H1 (cell line): ENCODE measurements around the gene KRT34. TPM values are rescaled to one million over a fixed set of nuclear protein-coding genes. Genes with fewer than 3 reads are reported as not detected.

Experiments used
- CTCF ChIA-PET: fragments of 300-600 bp; sonication (Branson Sonifier 250); formaldehyde crosslinking; loops from one replicate; lab custom pipeline; 2021; ENCODE audit not compliant: partially characterized antibody; lab: Charles Lee
- POLR2A ChIA-PET: fragments of 300-600 bp; sonication (Branson Sonifier 250); formaldehyde crosslinking; loops from one replicate; lab custom pipeline; 2021; ENCODE audit warnings: inconsistent platforms; ENCODE audit not compliant: partially characterized antibody; lab: Charles Lee
- DNase-seq, 2 experiments: peaks; one replicate each; pipeline versions ENCODE4 v3.0.0 to v3.0.0-alpha.2; 2010 to 2022; ENCODE audit warnings: low spot score in 2 of 2, low read depth in 1 of 2, mixed read lengths in 1 of 2
- FAIRE-seq: peaks from 2 replicates; lab custom pipeline; 2011; peaks lifted over from hg19 to GRCh38; lab: Jason Lieb, UNC
- H2AFZ ChIP-seq: 2 replicates; pipeline ENCODE4 v1.8.1; 2012; ENCODE audit warnings: low read length, inconsistent platforms
- H2AK5ac ChIP-seq: 2 replicates; pipeline ENCODE4 v1.6.1; 2013; ENCODE audit warnings: low read depth, low read length
- H2BK120ac ChIP-seq: replicated peaks from 2 replicates; pipeline ENCODE3; 2013; ENCODE audit warnings: low read depth, low read length, inconsistent platforms
- H2BK12ac ChIP-seq: 2 replicates; pipeline ENCODE4 v1.6.1; 2013; ENCODE audit warnings: low read depth, low read length
- H2BK15ac ChIP-seq: 2 replicates; pipeline ENCODE4 v1.6.1; 2013; ENCODE audit warnings: low read length
- H2BK20ac ChIP-seq: 2 replicates; pipeline ENCODE4 v1.6.1; 2013; ENCODE audit warnings: low read length
- H2BK5ac ChIP-seq: 2 replicates; pipeline ENCODE4 v1.6.1; 2013; ENCODE audit warnings: low read depth, low read length
- H3K14ac ChIP-seq: 2 replicates; pipeline ENCODE4 v1.6.1; 2013; ENCODE audit warnings: inconsistent platforms; ENCODE audit not compliant: insufficient read length
- H3K18ac ChIP-seq: 2 replicates; pipeline ENCODE4 v1.6.1; 2013; ENCODE audit warnings: low read length; ENCODE audit errors: extremely low read depth
- H3K23ac ChIP-seq: 2 replicates; pipeline ENCODE4 v1.6.1; 2013; ENCODE audit warnings: inconsistent platforms; ENCODE audit not compliant: insufficient read length
- H3K23me2 ChIP-seq: 2 replicates; pipeline ENCODE4 v1.6.1; 2013; ENCODE audit warnings: low read depth, low read length
- H3K27ac ChIP-seq: 2 replicates; pipeline ENCODE4 v1.6.1; 2011; ENCODE audit warnings: low read depth, low read length, inconsistent platforms
- H3K27me3 ChIP-seq, 4 experiments: replicated peaks in 1 of 4; 1 replicate in 1 of 4; 2 replicates in 3 of 4; pipeline versions ENCODE4 v1.6.1 to v1.8.1; 2011 to 2013; ENCODE audit warnings: low read length in 3 of 4, mild to moderate bottlenecking in 3 of 4, inconsistent platforms in 2 of 4, mixed read lengths in 2 of 4, moderate library complexity in 1 of 4; ENCODE audit not compliant: control insufficient read depth in 3 of 4, insufficient read depth in 3 of 4; ENCODE audit errors: extremely low read depth in 1 of 4
- H3K36me3 ChIP-seq, 4 experiments: 2 replicates each; pipeline versions ENCODE4 v1.6.1 to v1.8.1; 2011 to 2013; ENCODE audit warnings: mild to moderate bottlenecking in 4 of 4, low read length in 3 of 4, moderate library complexity in 2 of 4, control low read depth in 1 of 4, inconsistent platforms in 1 of 4; ENCODE audit not compliant: insufficient read depth in 4 of 4, control insufficient read depth in 2 of 4
- H3K4ac ChIP-seq: replicated peaks from 2 replicates; pipeline ENCODE3; 2013; ENCODE audit warnings: low read length, low read depth, mixed read lengths, inconsistent platforms; ENCODE audit not compliant: insufficient read length
- H3K4me1 ChIP-seq, 4 experiments: replicated peaks in 1 of 4; 1 replicate in 1 of 4; 2 replicates in 3 of 4; pipeline versions ENCODE4 v1.6.1 to v1.8.1; 2011 to 2013; ENCODE audit warnings: low read length in 3 of 4, inconsistent platforms in 2 of 4, mixed read lengths in 1 of 4; ENCODE audit not compliant: insufficient read depth in 4 of 4, control insufficient read depth in 3 of 4
- H3K4me2 ChIP-seq, 2 experiments: 2 replicates each; pipeline versions ENCODE4 v1.6.1 to v1.8.1; 2011 to 2013; ENCODE audit warnings: low read depth in 2 of 2, low read length in 2 of 2, control low read depth in 1 of 2, inconsistent platforms in 1 of 2, mild to moderate bottlenecking in 1 of 2; ENCODE audit not compliant: insufficient read depth in 1 of 2
- H3K4me3 ChIP-seq, 4 experiments: fragments of 200-600, 300-600 bp in 1 of 4; sonication (generic), shearing (Covaris generic), sonication (Bioruptor Twin) in 1 of 4; 2 replicates each; pipeline versions ENCODE4 v1.5.1 to v1.8.1; 2011 to 2016; ENCODE audit warnings: low read length in 4 of 4, low read depth in 3 of 4, control low read depth in 2 of 4, inconsistent platforms in 2 of 4, mild to moderate bottlenecking in 2 of 4, mixed read lengths in 1 of 4, moderate library complexity in 1 of 4; ENCODE audit not compliant: insufficient read depth in 2 of 4; ENCODE audit errors: extremely low read depth in 1 of 4
- H3K56ac ChIP-seq: replicated peaks from 2 replicates; pipeline ENCODE3; 2013; ENCODE audit warnings: low read depth, mild to moderate bottlenecking, mixed read lengths, low read length, inconsistent platforms; ENCODE audit not compliant: insufficient read length
- H3K79me1 ChIP-seq: 2 replicates; pipeline ENCODE4 v1.6.1; 2013; ENCODE audit warnings: low read depth, low read length, control low read depth
- H3K79me2 ChIP-seq, 2 experiments: 2 replicates each; pipeline versions ENCODE4 v1.6.1 to v1.8.1; 2012 to 2013; ENCODE audit warnings: low read length in 2 of 2, mild to moderate bottlenecking in 2 of 2, inconsistent platforms in 1 of 2; ENCODE audit not compliant: insufficient read depth in 2 of 2, control insufficient read depth in 1 of 2
- H3K9ac ChIP-seq, 4 experiments: replicated peaks in 1 of 4; 1 replicate in 1 of 4; 2 replicates in 3 of 4; pipeline versions ENCODE4 v1.6.1 to v1.8.1; 2011 to 2013; ENCODE audit warnings: low read depth in 3 of 4, low read length in 3 of 4, control low read depth in 2 of 4, mild to moderate bottlenecking in 2 of 4, moderate library complexity in 2 of 4, inconsistent platforms in 1 of 4; ENCODE audit errors: extremely low read depth in 1 of 4
- H3K9me3 ChIP-seq, 2 experiments: 2 replicates each; pipeline versions ENCODE4 v1.6.1 to v1.8.1; 2012 to 2013; ENCODE audit warnings: mild to moderate bottlenecking in 2 of 2, moderate library complexity in 2 of 2, control low read depth in 1 of 2, inconsistent platforms in 1 of 2, low read depth in 1 of 2, low read length in 1 of 2, mixed read lengths in 1 of 2; ENCODE audit not compliant: insufficient read depth in 2 of 2
- H4K20me1 ChIP-seq, 2 experiments: replicated peaks in 1 of 2; 2 replicates each; pipeline versions ENCODE3 to v1.8.1; 2011 to 2013; ENCODE audit warnings: inconsistent platforms in 2 of 2, low read length in 2 of 2, mild to moderate bottlenecking in 1 of 2; ENCODE audit not compliant: insufficient read depth in 2 of 2, control insufficient read depth in 1 of 2
- H4K5ac ChIP-seq: 2 replicates; pipeline ENCODE4 v1.6.1; 2013; ENCODE audit warnings: low read length, low read depth, mixed read lengths, inconsistent platforms; ENCODE audit not compliant: insufficient read length
- H4K8ac ChIP-seq: 2 replicates; pipeline ENCODE4 v1.8.0; 2013; ENCODE audit warnings: mild to moderate bottlenecking, moderate library complexity, low read length, inconsistent platforms; ENCODE audit not compliant: insufficient read depth; ENCODE audit errors: extremely low read depth
- H4K91ac ChIP-seq: replicated peaks from 2 replicates; pipeline ENCODE3; 2013; ENCODE audit warnings: low read length, mixed read lengths, inconsistent platforms; ENCODE audit not compliant: insufficient read length
- ATF2 ChIP-seq: IDR thresholded peaks from 2 replicates; pipeline ENCODE4 v1.6.1; 2012; ENCODE audit warnings: low read length, inconsistent platforms
- FOSL1 ChIP-seq: IDR thresholded peaks from 2 replicates; pipeline ENCODE4 v1.6.1; 2011; ENCODE audit warnings: mild to moderate bottlenecking, low read depth, low read length, moderate library complexity; ENCODE audit not compliant: insufficient read depth
- GABPA ChIP-seq: IDR thresholded peaks from 2 replicates; pipeline ENCODE4 v1.6.1; 2011; ENCODE audit warnings: mild to moderate bottlenecking, low read length, moderate library complexity, borderline replicate concordance; ENCODE audit not compliant: insufficient read depth
- GTF2F1 ChIP-seq: IDR thresholded peaks from 2 replicates; pipeline ENCODE4 v1.6.1; 2012; ENCODE audit warnings: low read depth, low read length, improper control_type of control experiment, borderline replicate concordance
- JUN ChIP-seq: IDR thresholded peaks from 2 replicates; pipeline ENCODE4 v1.6.1; 2011; ENCODE audit warnings: low read depth, mild to moderate bottlenecking, improper control_type of control experiment, low read length
- KDM1A ChIP-seq: fragments of 200-600, 300-600 bp; sonication (generic); IDR thresholded peaks from 2 replicates; pipeline ENCODE4 v1.7.1; 2016; ENCODE audit warnings: mild to moderate bottlenecking, low read length, borderline replicate concordance
- MAFK ChIP-seq: IDR thresholded peaks from 2 replicates; pipeline ENCODE4 v1.6.1; 2012; ENCODE audit warnings: low read depth, mild to moderate bottlenecking, improper control_type of control experiment, low read length
- MAX ChIP-seq: IDR thresholded peaks from 2 replicates; pipeline ENCODE4 v1.6.1; 2012; ENCODE audit warnings: inconsistent platforms
- RAD21 ChIP-seq, 2 experiments: IDR thresholded peaks in 1 of 2; conservative IDR thresholded peaks in 1 of 2; 2 replicates each; pipeline ENCODE4 v1.6.1; 2011; ENCODE audit warnings: low read depth in 2 of 2, low read length in 2 of 2, improper control_type of control experiment in 1 of 2, inconsistent platforms in 1 of 2, mild to moderate bottlenecking in 1 of 2, moderate library complexity in 1 of 2
- RNF2 ChIP-seq: fragments of 200-900, 300-1000 bp; sonication (generic); IDR thresholded peaks from 2 replicates; pipeline ENCODE4 v1.7.1; 2016; ENCODE audit warnings: borderline replicate concordance, low read depth, mild to moderate bottlenecking, antibody characterized with exemption, low read length; ENCODE audit not compliant: poor library complexity, severe bottlenecking; ENCODE audit errors: missing control alignments
- SIRT6 ChIP-seq: IDR thresholded peaks from one replicate; pipeline ENCODE4 v1.7.1; 2012; ENCODE audit warnings: low read length, inconsistent platforms
- TEAD4 ChIP-seq: IDR thresholded peaks from 2 replicates; pipeline ENCODE4 v1.6.1; 2012; ENCODE audit warnings: low read depth, low read length, inconsistent platforms, mixed read lengths
- WGBS, 2 experiments: shearing (Covaris generic) in 1 of 2; methylation state at CpG; one replicate each; pipeline versions ENCODE4 v1.1.6 to v1.1.7; 2013 to 2015; ENCODE audit warnings: low lambda C conversion rate in 2 of 2, mixed read lengths in 2 of 2, inconsistent platforms in 1 of 2, low coverage in 1 of 2, missing lambda C conversion rate in 1 of 2; ENCODE audit not compliant: insufficient replicate concordance in 2 of 2, insufficient coverage in 1 of 2, insufficient read length in 1 of 2; ENCODE audit errors: extremely low coverage in 1 of 2, missing lambda C conversion rate in 1 of 2; 5-methylcytosine and 5-hydroxymethylcytosine counted together
- polyA plus RNA-seq, 7 experiments: library from polyadenylated mRNA; depleted of rRNA in 3 of 7; stranded (reverse) in 5 of 7; unstranded in 2 of 7; fragments of >200 nt in 5 of 7; fragments of 200-250 nt in 2 of 7; gene quantifications; 1 replicate in 5 of 7; 2 replicates in 1 of 7; 4 replicates in 1 of 7; pipeline versions ENCODE4 v1.2.1 to v1.2.3, GENCODE V29; 2011 to 2013; ENCODE audit warnings: missing spikeins in 2 of 7, mixed read lengths in 2 of 7
- total RNA-seq: library from RNA; stranded (reverse); fragmentation: NEBNext Ultra II Directional; extraction: Animal tissue kit (Norgen Biotek cat#: 25700); gene quantifications from 2 replicates; pipeline ENCODE4 v1.2.1, GENCODE V29; 2021

KRT34 gene
- total and polyA plus RNA-seq, 2 of the 8 experiments (the other 6 are each of a cell fraction or from before 2014, with no cell fraction given) = not detected

DNA sequence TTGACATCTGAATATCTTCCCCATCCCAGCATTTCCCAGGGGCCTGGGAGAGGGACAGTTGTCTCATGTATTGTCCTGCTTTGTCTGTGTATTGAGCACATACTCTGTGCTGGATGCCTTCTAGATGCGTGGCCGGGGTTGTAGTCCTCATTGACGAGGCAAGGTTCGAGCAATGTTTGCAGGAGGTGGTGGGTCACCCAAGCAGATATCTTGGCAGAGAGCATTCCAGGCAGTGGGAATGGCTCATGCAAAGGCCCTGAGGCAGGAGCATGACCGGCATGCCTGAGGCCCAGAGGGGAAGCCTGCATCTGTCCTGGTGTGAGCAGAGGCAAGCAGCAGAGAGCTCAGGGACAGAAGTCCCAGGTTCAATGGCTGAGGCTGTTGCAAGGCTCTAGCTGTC, 49.0 kb downstream of the KRT34 start:
- Histone ChIP-seq H4K5ac (no peak overlapping the region), H2BK20ac (no peak overlapping the region), H3K4me3 (no peak overlapping the region), H3K23me2 (no peaks in the 10 kb centered on the region), H4K8ac (no peak overlapping the region), H4K20me1 (no peaks in the 10 kb centered on the region), H4K91ac (no peak overlapping the region), H3K4ac (no peak overlapping the region), H2BK15ac (no peak overlapping the region), H2AFZ (no peak overlapping the region), H3K27me3 (no peaks in the 10 kb centered on the region), H3K14ac (no peak overlapping the region), H2BK12ac (no peak overlapping the region), H2BK5ac (no peak overlapping the region), H3K4me1 (no peaks in the 10 kb centered on the region), H3K79me1 (no peaks in the 10 kb centered on the region), H3K23ac (no peak overlapping the region), H3K36me3 (no peaks in the 10 kb centered on the region), H3K18ac (no peak overlapping the region), H3K4me2 (no peak overlapping the region), H2BK120ac (no peak overlapping the region), H3K9ac (no peak overlapping the region), H3K9me3 (no peaks in the 10 kb centered on the region), H2AK5ac (no peak overlapping the region), H3K56ac (no peak overlapping the region), H3K27ac (no peak overlapping the region), H3K79me2 (no peaks in the 10 kb centered on the region)
- DNase-seq (peak in 1 of 2 experiments; percentile 19), FAIRE-seq (no peak)
- WGBS, 2 experiments = 91% methylated on average over 5 of the region's 5 CpGs; no CpG with 5 or more reads in 1 of the 2 experiments
- CTCF ChIA-PET = interaction anchor here (1.1 to 5.8 kb wide), 5 partner anchors 8 to 316 kb away, joined by 4 to 24 read pairs (median 5); no protein-coding TSS in a partner anchor
- POLR2A ChIA-PET = no interaction called here
- TF ChIP-seq MAX (no peak), TEAD4 (no peak), JUN (no peak), ATF2 (no peak), FOSL1 (no peak), GABPA (no peak), MAFK (no peak), KDM1A (no peak), RNF2 (no peak), GTF2F1 (no peak), RAD21 (IDR thresholded peaks at IDR 0.05 in 1 of 2, conservative IDR thresholded peaks at IDR 0.05 in 1 of 2; ENCODE audit: low read depth in 2 of 2, low read length in 2 of 2) (no peak), SIRT6 (no peak)
